Skin of body (tissue), 2 donors: ENCODE measurements around the gene HIBADH. TPM values are rescaled to one million over a fixed set of nuclear protein-coding genes. Genes with fewer than 3 reads are reported as not detected.
"Not testable (repeated sequence)": the region's sequence is repeated elsewhere in the genome, so short reads cannot be mapped to it uniquely, and the experiment has no call there.

Experiments
- DNase-seq: peaks from one replicate; lab custom pipeline; 2025; lab: John Stamatoyannopoulos, UW
- total RNA-seq: library from RNA; depleted of rRNA; stranded (reverse); fragments of >200 nt; gene quantifications from one replicate; pipeline ENCODE4 v1.2.3, GENCODE V29; 2014

HIBADH gene
- total RNA-seq, 1 donor from 2014 or later = 36.1 TPM

DNA sequence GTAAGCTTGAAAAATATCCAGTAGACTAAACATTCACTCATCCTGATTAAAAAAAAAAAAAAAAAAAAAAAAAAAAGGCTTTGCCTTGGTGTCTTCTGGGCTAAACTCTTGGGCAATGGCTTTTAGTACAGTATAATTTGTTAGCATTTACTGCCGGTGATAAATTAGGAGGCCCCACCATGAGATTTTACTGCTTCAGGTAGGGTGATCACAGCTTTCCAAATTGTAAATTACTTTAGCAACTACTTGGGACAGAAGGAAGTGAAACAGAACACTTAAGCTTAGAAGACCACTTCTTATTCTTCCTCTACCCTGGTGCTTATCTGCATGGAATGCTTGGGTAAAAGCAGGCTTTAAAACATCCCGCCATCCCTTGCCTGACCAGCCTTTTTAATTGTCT lies 152.1 kb downstream of the HIBADH start:
- no peak for DNase-seq

DNA sequence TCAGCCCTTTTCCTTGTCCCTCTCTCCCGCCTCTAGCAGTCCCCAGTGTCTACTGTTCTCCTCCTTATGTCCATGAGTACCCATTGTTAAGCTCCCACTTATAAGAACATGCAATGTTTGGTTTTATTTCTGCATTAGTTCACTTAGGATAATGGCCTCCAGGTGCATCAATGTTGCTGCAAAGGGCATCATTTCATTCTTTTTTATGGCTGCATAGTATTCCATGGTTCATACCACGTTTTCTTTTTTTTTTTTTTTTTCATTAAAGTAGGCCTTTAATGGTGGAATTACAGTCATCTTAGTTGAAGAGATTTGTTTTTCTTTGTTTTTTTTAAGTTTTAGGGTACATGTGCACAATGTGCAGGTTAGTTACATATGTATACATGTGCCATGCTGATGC lies 160.8 kb downstream of the HIBADH start:
- DNase-seq = not testable (repeated sequence)

DNA sequence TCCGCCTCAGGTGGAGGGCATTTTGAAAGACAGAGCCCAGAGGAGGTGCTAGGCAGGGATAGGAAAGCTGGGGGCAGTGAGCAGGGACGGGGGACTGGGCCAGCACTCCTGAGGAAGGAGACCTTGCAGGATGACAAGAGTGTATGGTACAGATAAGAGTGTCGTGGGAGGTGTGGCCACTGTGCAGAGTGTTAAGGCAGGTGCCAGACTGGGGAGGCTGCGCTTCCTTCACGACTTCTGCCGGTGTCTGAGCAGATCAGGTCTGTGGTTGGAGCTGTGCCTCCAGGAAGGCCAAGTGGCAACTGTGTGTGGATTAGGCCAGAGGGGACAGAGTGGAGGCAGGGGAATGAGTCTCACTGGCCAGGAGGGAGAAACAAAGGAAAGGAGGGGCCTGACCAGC lies 161.7 kb downstream of the HIBADH start:
- no peak for DNase-seq

DNA sequence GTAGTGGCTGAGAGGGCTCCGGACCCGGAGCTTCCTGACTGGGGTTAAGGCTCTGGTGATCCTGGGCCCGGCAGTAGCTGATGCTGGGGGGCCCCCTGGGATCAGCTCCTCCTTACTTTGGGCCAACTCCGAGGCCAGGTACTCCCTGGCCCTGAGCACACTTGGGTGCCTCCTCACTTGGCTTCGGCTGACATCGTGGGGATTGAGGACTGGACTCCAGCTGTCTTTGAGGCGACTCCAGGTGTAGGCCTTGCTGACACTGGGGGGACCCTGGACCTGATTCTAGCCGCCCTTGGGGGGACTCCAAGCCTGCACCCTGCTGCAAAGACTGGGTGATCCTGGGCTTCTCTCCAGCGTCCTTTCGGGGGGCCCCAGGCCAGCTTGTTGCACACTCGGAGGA lies 170.5 kb downstream of the HIBADH start:
- no peak for DNase-seq

DNA sequence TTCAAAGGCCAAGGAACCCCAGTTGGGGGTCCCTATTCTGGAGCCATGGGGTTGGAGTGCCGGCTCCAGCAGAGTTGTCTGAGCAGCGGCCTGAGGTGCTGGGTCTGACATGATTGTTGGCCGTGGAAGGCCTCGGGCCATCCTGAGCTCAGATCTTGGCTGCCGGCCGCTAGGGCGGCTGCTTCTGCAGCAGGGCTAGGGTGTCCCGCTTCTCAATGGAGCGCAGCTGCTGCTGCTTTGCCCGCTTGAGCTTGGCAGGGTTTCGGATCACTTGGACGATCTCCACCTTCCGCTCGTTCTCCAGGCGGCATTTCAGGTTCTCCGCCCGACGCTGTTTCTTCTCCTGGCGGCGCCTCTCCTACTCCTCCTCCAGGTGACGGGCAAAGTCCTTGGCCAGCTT lies 171.1 kb downstream of the HIBADH start:
- no peak for DNase-seq

DNA sequence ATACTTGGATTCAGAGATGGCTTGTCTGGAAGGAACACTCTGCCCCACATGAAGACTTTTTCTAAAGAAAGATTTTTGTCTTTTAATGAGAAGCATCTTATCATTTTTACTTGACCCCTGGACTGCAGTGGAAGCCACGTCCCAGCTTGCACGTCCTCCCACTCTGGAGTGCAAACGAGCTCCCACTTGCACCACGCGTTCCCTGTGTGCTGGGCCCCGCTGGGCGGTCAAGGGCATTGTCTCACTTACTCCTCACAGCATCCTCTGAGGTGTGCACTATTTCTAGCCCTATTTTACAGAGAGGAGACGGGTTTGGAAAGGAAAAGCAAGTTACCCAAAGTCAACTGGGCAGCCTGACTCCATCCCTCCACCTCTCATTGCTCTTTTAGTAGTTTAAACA lies 175.2 kb downstream of the HIBADH start:
- no peak for DNase-seq

DNA sequence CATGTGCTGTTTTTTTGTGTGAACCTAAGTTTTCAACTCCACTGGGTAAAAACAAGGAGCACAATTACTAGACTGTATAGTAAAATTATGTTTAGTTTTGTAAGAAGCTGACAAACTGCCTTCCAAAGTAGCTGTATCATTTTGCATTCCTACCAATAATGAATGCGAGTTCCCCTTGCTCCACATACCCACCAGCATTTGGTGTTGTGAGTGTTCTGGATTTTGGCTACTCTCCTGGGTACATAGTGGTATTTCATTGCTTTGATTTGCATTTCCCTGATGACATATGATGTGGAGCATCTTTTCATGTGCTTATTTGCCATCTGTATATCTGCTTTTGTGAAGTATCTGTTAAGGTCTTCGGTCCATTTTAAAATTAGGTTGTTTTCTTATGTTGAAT lies 178.2 kb downstream of the HIBADH start:
- DNase-seq = no peak

DNA sequence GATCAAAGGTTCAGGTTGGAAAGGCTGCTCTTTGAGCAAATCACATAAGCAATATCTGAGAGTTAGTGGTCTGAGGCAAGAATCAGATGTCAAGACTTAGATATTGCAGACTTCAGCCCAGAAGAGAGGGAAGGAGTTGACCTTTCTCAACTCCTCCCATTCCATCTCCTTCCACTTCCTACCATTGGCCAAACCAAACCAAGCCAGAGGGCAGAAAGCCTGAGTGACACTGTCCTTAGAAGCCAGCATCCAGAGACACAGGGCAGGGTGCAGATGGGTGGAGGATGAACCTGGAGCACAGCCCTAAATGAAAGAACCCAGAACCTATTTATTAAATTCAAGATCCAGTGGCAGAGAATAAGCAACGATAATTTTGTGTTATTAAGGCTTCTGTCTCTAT lies 180.5 kb downstream of the HIBADH start:
- no peak for DNase-seq

DNA sequence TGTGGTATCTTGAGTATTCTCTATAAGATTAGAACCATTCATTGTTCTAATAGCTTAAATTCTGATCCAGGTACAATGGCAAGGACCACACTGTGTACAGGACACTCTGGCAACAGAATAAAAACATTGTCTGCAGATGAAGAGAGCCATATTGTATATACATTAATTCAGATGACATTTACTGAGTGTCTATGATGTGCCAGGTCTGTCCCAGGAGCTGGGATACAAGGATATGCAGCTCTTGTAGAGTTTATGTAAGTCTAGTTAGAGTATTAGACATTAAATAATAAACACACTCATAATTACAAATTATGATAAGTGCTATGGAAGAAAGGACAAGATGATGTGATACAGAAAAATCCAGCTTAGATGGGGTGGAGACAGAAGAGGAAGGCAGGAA lies 184.1 kb downstream of the HIBADH start:
- DNase-seq = no peak

DNA sequence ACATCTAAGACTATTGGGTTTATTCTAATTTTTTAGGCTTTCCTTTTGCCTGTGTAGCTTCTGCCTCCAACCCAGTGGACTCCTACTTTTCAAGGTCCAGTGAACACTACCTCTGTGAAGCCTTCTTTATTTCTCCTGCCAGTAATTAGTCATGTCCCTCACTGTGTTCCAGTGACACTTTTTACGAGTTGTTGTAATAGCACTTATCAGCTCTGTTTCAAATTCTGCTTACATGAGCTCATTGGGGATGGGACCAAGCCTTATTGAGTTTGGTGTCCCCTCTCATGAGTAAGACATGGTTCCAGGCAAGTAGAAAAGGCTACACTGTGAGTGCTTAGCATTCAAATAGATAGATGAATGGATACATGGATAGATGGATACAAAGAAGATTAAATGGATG lies 184.6 kb downstream of the HIBADH start:
- no peak for DNase-seq

DNA sequence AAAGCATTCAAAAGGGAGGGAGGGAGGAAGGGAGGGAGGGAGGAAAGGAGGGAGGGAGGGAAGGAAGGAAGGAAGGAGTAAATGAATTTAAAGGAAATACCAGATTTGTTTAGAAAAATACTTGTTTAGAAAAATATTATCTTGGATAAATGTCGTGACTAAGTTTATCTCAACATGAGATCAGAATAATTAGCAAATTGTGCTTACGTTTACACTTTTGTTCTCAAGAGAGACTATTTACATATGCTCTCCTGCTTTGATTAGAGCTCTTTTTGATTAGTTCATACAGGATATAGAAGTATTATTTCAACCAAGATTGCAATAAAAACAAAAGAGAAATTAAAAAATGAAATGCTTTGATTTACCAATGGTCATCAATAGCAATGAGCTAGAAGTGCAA lies 186.2 kb downstream of the HIBADH start:
- DNase-seq = no peak

Other genes starting within 250 kb of the HIBADH start
- 89.4 TPM for gene TAX1BP1, start 77.3 kb upstream of the HIBADH start, total RNA-seq